ENCODE measurements around the gene TMC1.

DNA sequence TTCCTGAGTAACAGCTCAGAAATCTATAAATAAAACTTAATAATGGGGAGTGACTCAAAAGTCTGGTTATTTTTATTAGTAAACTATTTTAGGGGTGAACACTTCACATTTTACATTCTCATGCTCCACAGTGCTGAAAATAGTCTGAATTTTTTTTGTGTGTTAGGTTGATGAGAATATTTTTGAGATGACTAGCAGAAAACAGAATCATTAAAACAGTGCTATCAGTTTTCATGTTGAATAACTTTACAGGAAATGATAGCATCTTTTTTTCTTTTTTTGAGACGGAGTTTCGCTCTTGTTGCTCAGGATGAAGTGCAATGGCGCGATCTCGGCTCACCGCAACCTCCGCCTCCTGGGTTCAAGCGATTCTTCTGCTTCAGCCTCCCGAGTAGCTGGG lies 60.3 kb downstream of the TMC1 start:
- TF ChIP-seq, protein P1, sequence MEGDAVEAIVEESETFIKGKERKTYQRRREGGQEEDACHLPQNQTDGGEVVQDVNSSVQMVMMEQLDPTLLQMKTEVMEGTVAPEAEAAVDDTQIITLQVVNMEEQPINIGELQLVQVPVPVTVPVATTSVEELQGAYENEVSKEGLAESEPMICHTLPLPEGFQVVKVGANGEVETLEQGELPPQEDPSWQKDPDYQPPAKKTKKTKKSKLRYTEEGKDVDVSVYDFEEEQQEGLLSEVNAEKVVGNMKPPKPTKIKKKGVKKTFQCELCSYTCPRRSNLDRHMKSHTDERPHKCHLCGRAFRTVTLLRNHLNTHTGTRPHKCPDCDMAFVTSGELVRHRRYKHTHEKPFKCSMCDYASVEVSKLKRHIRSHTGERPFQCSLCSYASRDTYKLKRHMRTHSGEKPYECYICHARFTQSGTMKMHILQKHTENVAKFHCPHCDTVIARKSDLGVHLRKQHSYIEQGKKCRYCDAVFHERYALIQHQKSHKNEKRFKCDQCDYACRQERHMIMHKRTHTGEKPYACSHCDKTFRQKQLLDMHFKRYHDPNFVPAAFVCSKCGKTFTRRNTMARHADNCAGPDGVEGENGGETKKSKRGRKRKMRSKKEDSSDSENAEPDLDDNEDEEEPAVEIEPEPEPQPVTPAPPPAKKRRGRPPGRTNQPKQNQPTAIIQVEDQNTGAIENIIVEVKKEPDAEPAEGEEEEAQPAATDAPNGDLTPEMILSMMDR (conservative IDR thresholded peaks at IDR 0.05 in 1 of 2, IDR thresholded peaks at IDR 0.05 in 1 of 2; ENCODE audit: extremely low read depth in 1 of 2, insufficient read depth in 1 of 2, low read depth in 1 of 2, low read length in 2 of 2): no peak
- TF ChIP-seq EZH2 (IDR thresholded peaks at IDR 0.05; ENCODE audit: borderline replicate concordance, low read length): no peak
